ENCODE measurements around the gene HERC2. TPM values are rescaled to one million over a fixed set of nuclear protein-coding genes. Genes with fewer than 3 reads are reported as not detected.
A peak's percentile ranks its signal among the peaks of the same experiment; 100 is the strongest.

Gene HERC2
- total and polyA plus RNA-seq, 9 of the 15 experiments (the other 6 are each of a cell fraction or from before 2014, with no cell fraction given) = 10.6 to 84.0 (median 42.6) TPM

DNA sequence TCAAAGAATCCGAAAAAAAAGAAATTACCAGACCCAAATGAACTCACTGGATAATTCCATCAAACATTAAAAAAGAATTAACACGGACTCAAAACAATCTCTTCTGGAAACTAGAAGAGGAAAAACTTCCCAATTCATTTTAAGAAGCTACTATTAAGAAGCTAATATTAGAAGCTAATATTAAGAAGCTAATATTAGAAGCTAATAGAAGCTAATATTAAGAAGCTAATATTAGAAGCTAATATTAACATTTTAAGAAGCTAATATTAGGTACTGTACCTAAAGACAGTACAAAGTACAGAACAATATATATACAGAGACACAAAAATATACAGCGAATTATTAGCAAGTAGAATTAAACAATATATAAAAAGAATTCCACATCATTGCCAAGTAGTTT is 35.9 kb downstream of the HERC2 start:
- Histone ChIP-seq H3K4me2 (ENCODE audit: insufficient read depth, low read length) (no peak overlapping the region), H3K27ac (ENCODE audit: extremely low read depth, low read depth, low read length) (no peak overlapping the region), H3K9me3 (replicated peaks; ENCODE audit: control insufficient read depth, insufficient read depth, low read depth, low read length) (peaks cover 12% of the 10 kb centered on the region), H3K79me2 (ENCODE audit: control insufficient read depth, insufficient read depth, low read length) (peaks cover 72% of the 10 kb centered on the region), H3K9me1 (ENCODE audit: control insufficient read depth, insufficient read depth, low read length) (no peaks in the 10 kb centered on the region), H3K4me1 (replicated peaks in 1 of 2; ENCODE audit: control insufficient read depth in 2 of 2, insufficient read depth in 2 of 2, low read length in 2 of 2) (no peaks in the 10 kb centered on the region; a peak in 3 of 5 replicates), H3K4me3 (no peak overlapping the region), H4K20me1 (replicated peaks; ENCODE audit: control insufficient read depth, insufficient read depth, low read length) (no peaks in the 10 kb centered on the region), H3K27me3 (ENCODE audit: control insufficient read depth in 2 of 2, insufficient read depth in 2 of 2, low read length in 2 of 2) (no peaks in the 10 kb centered on the region), H3K36me3 (ENCODE audit: control insufficient read depth, insufficient read depth, low read length) (peaks cover 53% of the 10 kb centered on the region), H3K9ac (ENCODE audit: insufficient read depth in 1 of 2, low read depth in 2 of 2, low read length in 2 of 2) (no peak overlapping the region), H2AFZ (ENCODE audit: low read depth, low read length) (no peak overlapping the region)
- in situ Hi-C loops (cut with MboI) (loop anchor here (25.0 kb wide), 1 partner anchor 126 kb away; no protein-coding TSS in a partner anchor), intact Hi-C loops (cut with micrococcal nuclease) (no loop called here)
- 87% methylated on average over 3 of the region's 3 CpGs for WGBS (ENCODE audit: insufficient coverage, low coverage, missing lambda C conversion rate)
- BruUV-seq (replicated peaks) = no TSS peak
- no peak for ATAC-seq
- ChIA-PET CTCF (ENCODE audit: low intra/inter-chr PET ratio) (no interaction called here), POLR2A (no interaction called here)
- no peak for DNase-seq (ENCODE audit: extremely low read depth in 1 of 4, low spot score in 3 of 4)
- FAIRE-seq = no peak
- TF ChIP-seq ETV6 (IDR thresholded peaks at IDR 0.05; ENCODE audit: borderline replicate concordance in 1 of 2, low read depth in 2 of 2, low read length in 1 of 2) = no peak
- TF ChIP-seq ETV6 (CRISPR knock-in tag; IDR thresholded peaks at IDR 0.05; ENCODE audit: borderline replicate concordance) = peak; percentile 98
- no peak for TF ChIP-seq POLR2B (IDR thresholded peaks at IDR 0.05; ENCODE audit: low read depth, partially characterized antibody)
- TF ChIP-seq, protein P1, sequence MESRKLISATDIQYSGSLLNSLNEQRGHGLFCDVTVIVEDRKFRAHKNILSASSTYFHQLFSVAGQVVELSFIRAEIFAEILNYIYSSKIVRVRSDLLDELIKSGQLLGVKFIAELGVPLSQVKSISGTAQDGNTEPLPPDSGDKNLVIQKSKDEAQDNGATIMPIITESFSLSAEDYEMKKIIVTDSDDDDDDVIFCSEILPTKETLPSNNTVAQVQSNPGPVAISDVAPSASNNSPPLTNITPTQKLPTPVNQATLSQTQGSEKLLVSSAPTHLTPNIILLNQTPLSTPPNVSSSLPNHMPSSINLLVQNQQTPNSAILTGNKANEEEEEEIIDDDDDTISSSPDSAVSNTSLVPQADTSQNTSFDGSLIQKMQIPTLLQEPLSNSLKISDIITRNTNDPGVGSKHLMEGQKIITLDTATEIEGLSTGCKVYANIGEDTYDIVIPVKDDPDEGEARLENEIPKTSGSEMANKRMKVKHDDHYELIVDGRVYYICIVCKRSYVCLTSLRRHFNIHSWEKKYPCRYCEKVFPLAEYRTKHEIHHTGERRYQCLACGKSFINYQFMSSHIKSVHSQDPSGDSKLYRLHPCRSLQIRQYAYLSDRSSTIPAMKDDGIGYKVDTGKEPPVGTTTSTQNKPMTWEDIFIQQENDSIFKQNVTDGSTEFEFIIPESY (CRISPR knock-in tag; IDR thresholded peaks at IDR 0.05) = peak; percentile 81
- no peak for TF ChIP-seq ZFP36 (IDR thresholded peaks at IDR 0.05; ENCODE audit: low read depth, low read length, partially characterized antibody)
- no peak for TF ChIP-seq NFATC3 (IDR thresholded peaks at IDR 0.05)
- TF ChIP-seq, protein P2, sequence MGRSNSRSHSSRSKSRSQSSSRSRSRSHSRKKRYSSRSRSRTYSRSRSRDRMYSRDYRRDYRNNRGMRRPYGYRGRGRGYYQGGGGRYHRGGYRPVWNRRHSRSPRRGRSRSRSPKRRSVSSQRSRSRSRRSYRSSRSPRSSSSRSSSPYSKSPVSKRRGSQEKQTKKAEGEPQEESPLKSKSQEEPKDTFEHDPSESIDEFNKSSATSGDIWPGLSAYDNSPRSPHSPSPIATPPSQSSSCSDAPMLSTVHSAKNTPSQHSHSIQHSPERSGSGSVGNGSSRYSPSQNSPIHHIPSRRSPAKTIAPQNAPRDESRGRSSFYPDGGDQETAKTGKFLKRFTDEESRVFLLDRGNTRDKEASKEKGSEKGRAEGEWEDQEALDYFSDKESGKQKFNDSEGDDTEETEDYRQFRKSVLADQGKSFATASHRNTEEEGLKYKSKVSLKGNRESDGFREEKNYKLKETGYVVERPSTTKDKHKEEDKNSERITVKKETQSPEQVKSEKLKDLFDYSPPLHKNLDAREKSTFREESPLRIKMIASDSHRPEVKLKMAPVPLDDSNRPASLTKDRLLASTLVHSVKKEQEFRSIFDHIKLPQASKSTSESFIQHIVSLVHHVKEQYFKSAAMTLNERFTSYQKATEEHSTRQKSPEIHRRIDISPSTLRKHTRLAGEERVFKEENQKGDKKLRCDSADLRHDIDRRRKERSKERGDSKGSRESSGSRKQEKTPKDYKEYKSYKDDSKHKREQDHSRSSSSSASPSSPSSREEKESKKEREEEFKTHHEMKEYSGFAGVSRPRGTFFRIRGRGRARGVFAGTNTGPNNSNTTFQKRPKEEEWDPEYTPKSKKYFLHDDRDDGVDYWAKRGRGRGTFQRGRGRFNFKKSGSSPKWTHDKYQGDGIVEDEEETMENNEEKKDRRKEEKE (IDR thresholded peaks at IDR 0.05; ENCODE audit: borderline replicate concordance in 1 of 2, control insufficient read depth in 1 of 2, low read depth in 2 of 2, low read length in 1 of 2) = no peak
- TF ChIP-seq NFYB (IDR thresholded peaks at IDR 0.05; ENCODE audit: extremely low read depth, insufficient read length) = no peak
- no peak for TF ChIP-seq GTF2E2 (tag; IDR thresholded peaks at IDR 0.05)
- TF ChIP-seq ZNF197 (CRISPR knock-in tag; IDR thresholded peaks at IDR 0.05; ENCODE audit: low read depth) = no peak
- no peak for TF ChIP-seq ZNF165 (CRISPR knock-in tag; IDR thresholded peaks at IDR 0.05; ENCODE audit: borderline replicate concordance)
- no peak for TF ChIP-seq NR2C1 (IDR thresholded peaks at IDR 0.05)
- TF ChIP-seq NR2C1 (tag; IDR thresholded peaks at IDR 0.05) = no peak
- no peak for TF ChIP-seq RBM15 (IDR thresholded peaks at IDR 0.05; ENCODE audit: insufficient read depth, low read length)
- TF ChIP-seq PTRF (tag; IDR thresholded peaks at IDR 0.05) = no peak
- TF ChIP-seq POLR3G (IDR thresholded peaks at IDR 0.05; ENCODE audit: extremely low read depth, insufficient read length, insufficient replicate concordance) = no peak
- TF ChIP-seq TOE1 (IDR thresholded peaks at IDR 0.05; ENCODE audit: borderline replicate concordance) = no peak
- TF ChIP-seq TOE1 (CRISPR knock-in tag; IDR thresholded peaks at IDR 0.05; ENCODE audit: borderline replicate concordance, low read depth) = no peak
- peak; percentile 45; the same call in 1 of the 2 replicates for TF ChIP-seq ZFX (CRISPR knock-in tag; IDR thresholded peaks at IDR 0.05)
- TF ChIP-seq PTBP1 (IDR thresholded peaks at IDR 0.05; ENCODE audit: low read depth, low read length) = no peak
